ENCODE measurements around the gene NEGR1.

The NEGR1 gene

GRCh38 chr1:72140222-72140621, 142.1 kb downstream of the NEGR1 start:
- no peak for DNase-seq (ENCODE audit: low read depth)
- TF ChIP-seq, protein P1, sequence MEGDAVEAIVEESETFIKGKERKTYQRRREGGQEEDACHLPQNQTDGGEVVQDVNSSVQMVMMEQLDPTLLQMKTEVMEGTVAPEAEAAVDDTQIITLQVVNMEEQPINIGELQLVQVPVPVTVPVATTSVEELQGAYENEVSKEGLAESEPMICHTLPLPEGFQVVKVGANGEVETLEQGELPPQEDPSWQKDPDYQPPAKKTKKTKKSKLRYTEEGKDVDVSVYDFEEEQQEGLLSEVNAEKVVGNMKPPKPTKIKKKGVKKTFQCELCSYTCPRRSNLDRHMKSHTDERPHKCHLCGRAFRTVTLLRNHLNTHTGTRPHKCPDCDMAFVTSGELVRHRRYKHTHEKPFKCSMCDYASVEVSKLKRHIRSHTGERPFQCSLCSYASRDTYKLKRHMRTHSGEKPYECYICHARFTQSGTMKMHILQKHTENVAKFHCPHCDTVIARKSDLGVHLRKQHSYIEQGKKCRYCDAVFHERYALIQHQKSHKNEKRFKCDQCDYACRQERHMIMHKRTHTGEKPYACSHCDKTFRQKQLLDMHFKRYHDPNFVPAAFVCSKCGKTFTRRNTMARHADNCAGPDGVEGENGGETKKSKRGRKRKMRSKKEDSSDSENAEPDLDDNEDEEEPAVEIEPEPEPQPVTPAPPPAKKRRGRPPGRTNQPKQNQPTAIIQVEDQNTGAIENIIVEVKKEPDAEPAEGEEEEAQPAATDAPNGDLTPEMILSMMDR (IDR thresholded peaks at IDR 0.05; ENCODE audit: low read depth, low read length, missing control alignments): no peak
- no peak overlapping the region for H3K4me3 ChIP-seq (ENCODE audit: low read depth, low read length)

DNA sequence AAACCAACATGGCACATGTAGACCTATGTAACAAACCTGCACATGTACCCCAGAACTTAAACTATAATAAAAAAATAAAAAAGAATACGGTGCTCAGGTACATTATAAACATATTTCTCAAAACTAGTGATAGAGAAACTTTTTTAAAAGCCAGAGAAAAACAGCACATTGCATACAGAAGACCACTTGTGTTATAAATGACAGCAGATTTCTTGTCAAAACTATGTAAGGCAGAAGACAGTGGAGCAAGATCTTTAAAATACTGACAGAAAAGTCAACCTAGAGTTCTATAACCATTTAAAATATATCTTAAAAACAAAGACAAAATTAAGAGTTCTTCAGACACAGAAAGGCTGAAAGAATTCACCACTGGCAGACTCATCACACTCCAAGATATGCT, 144.7 kb downstream of the NEGR1 start:
- no peak for DNase-seq (ENCODE audit: low read depth)
- H3K4me3 ChIP-seq (ENCODE audit: low read depth, low read length): no peak overlapping the region
- TF ChIP-seq, protein P1 (IDR thresholded peaks at IDR 0.05; ENCODE audit: low read depth, low read length, missing control alignments): no peak

DNA sequence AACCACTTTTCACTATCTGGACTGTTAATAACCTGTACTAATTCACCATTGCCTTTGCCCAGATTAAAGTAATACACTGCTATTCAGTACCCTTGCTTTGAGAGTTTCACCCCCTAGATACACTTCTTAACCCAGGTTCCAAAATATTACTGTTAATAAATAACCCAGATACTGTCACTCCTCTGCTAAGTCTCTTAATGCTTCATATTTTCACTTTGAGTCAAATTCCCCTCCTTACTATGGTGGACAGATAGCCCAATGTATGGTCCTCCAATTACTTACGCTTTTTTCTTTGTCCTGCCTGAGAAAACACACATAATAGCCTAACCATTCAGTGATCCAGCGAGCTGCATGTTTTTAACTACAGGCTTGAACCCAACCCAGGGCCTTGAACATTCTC, 152.5 kb downstream of the NEGR1 start:
- no peak overlapping the region for H3K4me3 ChIP-seq (ENCODE audit: low read depth, low read length)
- DNase-seq (ENCODE audit: low read depth): no peak
- TF ChIP-seq, protein P1 (IDR thresholded peaks at IDR 0.05; ENCODE audit: low read depth, low read length, missing control alignments): no peak

GRCh38 chr1:72122099-72122880, 160.0 kb downstream of the NEGR1 start:
- DNase-seq (ENCODE audit: low read depth): no peak
- TF ChIP-seq, protein P1 (IDR thresholded peaks at IDR 0.05; ENCODE audit: low read depth, low read length, missing control alignments): no peak
- H3K4me3 ChIP-seq (ENCODE audit: low read depth, low read length): no peak overlapping the region

- H3K4me3 ChIP-seq (ENCODE audit: low read depth, low read length): no peak overlapping the region
- TF ChIP-seq, protein P1 (IDR thresholded peaks at IDR 0.05; ENCODE audit: low read depth, low read length, missing control alignments): no peak
- DNase-seq (ENCODE audit: low read depth): no peak
Measured at GRCh38 chr1:72119491-72119890, 162.8 kb downstream of the NEGR1 start.

DNA sequence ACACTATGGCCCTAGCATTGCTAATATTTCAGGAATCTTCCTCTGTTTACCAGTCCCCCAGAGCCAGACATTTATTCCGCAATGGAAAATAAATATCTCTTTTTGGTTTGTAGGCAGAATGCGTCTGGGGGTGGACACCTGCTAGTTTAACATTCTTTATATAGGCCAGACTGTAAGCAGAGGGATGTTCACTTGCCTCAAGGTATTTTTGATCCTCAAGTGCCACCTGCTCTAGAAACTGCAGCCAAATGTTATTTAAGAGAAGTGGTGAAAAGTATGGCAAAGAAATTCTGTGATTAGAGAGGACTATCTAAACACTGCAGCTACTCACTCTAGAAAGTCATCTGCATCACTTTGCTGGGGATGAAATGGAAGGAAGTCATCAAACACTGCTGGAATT, 164.7 kb downstream of the NEGR1 start:
- H3K4me3 ChIP-seq (ENCODE audit: low read depth, low read length): no peak overlapping the region
- TF ChIP-seq, protein P1 (IDR thresholded peaks at IDR 0.05; ENCODE audit: low read depth, low read length, missing control alignments): no peak
- DNase-seq (ENCODE audit: low read depth): no peak

GRCh38 chr1:72115290-72115689, 167.0 kb downstream of the NEGR1 start:
- no peak overlapping the region for H3K4me3 ChIP-seq (ENCODE audit: low read depth, low read length)
- TF ChIP-seq, protein P1 (IDR thresholded peaks at IDR 0.05; ENCODE audit: low read depth, low read length, missing control alignments): no peak
- DNase-seq (ENCODE audit: low read depth): no peak
